Heart left ventricle (tissue), 13 donors: Measurements from ENCODE around the gene PLPP1.

Experiments used
- CTCF ChIP-seq, 12 donors: fragments of 200-600 bp; sonication (generic) in 4 of 12; IDR thresholded peaks; one replicate each; pipeline versions ENCODE4 v1.5.0 to v1.8.0; 2018 to 2022; ENCODE audit warnings: antibody characterized with exemption in 12 of 12, mild to moderate bottlenecking in 5 of 12
- POLR2A ChIP-seq, 2 donors: fragments of 450-650 bp; IDR thresholded peaks; one replicate each; pipeline ENCODE4 v1.6.1; 2017; ENCODE audit warnings: antibody characterized with exemption in 2 of 2, mild to moderate bottlenecking in 2 of 2, moderate library complexity in 2 of 2
- donor health status: ischemic (EF 13 %, LVEDD 7.1; RV severe dilation, severe dysfunction).
- donor health status: DM: no; HTN: yes; CAD: no.
- donor health status: DM: no; HTN: no; CAD: no.
- donor health status: ischemic (EF 25% LVEDD 6.9; RV normal size, moderate dysfunction).
- donor health status: ischemic (EF 25% LVEDD 5.7; RV mildly dilated, moderate dysfunction).
- donor health status: ischemic (EF 35%, LVEDD 5.7; RV mildly dilated, moderate dysfunction).
- donor health status: nonischemic (EF 11% LVEDD 7.7; RV severe dilation, severe dysfunction).
- donor health status: DM: yes; HTN: yes; CAD: no.
- donor health status: PGD.
- donor health status: ischemic (EF 29% LVEDD 5.4; RV normal size, mild dysfunction).
- donor health status: nonischemic (EF 23%, LVEDD 6.1; RV moderate dilation, normal function).

DNA sequence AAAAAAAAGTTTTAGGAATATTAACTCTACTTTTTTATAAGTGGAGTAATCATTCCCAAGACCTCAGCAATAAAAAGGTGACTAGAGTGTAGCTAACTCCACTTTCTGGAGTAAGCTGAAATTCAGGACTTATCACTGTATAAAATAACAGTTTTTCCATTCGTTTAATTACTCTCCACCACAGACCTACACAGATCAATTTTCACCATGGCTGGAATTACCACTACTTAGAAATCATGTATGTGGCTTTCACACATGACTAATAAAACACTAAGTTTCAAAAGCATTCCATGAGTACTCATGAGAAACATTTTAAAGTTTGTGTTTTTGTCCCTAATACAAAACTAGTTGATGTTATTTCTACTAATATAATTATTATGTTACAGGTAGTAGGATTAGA, 9.9 kb downstream of the PLPP1 start:
- TF ChIP-seq POLR2A (IDR thresholded peaks at IDR 0.05) = no peak
- no peak for TF ChIP-seq CTCF (IDR thresholded peaks at IDR 0.05)
